GM21381 (cell line): ENCODE data around the gene UST.
"Not testable (repeated sequence)": the region's sequence is repeated elsewhere in the genome, so short reads cannot be mapped to it uniquely, and the experiment has no call there.

Source experiments
- ATAC-seq: cut with Tn5 transposase; IDR thresholded peaks from one replicate; pipeline ENCODE4 v1.9.1; 2021; ENCODE audit warnings: mild to moderate bottlenecking, moderate library complexity; ENCODE audit not compliant: unreplicated experiment

The UST gene

DNA sequence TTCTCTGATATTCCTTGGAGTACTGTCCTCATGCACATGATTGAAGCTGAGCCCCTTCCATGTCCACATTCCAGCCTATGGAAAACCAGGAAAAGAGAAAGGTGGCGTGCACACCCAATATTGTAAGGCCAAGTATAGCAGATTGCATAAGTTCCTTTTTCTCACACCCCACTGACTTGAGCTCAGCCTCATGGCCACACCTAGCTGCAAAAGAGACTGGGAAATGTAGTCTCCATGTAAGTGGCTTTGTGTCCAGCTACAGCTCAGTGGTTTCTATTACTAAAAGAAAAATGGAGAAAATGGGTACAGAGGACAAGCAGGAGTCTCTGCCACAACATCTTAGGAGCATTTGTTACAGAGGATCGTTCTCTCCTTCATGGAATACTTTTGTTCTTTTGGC, 10.8 kb upstream of the UST start:
- no peak for ATAC-seq

- ATAC-seq = no peak
Measured at GRCh38 chr6:148736774-148737412, 9.9 kb upstream of the UST start.

DNA sequence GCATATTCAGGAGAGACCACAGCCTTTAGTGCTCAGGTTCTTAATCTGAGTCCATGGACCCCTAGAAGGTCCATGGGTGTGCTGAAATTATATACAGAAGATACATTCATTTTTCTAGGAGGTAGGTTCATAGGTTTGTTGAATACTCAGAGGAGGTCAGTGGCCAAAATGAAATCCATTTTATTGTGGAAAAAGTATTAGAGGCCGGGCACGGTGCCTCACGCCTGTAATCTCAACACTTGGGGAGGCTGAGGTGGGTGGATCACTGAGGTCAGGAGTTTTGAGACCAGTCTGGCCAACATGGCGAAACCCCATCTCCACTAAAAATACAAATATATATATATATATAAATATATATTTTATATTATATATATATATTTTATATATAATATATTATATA, 9.0 kb upstream of the UST start:
- ATAC-seq = no peak

GRCh38 chr6:148738946-148739821, 7.6 kb upstream of the UST start:
- no peak for ATAC-seq

DNA sequence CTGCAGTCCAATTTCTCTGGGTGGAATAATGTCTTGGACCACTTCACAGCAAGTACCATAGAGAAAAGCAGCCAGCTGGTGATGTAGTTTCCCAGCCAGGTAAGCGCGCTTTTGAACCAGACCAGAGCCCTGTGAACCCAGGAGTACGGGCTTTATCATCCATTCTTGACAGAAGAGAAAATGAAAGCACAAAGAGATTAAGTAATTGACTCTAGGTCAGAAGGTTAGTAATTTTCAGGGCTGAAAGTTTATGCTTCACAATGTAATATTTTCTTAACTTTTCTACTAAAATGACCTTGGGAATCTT, 7.1 kb upstream of the UST start:
- ATAC-seq = no peak

DNA sequence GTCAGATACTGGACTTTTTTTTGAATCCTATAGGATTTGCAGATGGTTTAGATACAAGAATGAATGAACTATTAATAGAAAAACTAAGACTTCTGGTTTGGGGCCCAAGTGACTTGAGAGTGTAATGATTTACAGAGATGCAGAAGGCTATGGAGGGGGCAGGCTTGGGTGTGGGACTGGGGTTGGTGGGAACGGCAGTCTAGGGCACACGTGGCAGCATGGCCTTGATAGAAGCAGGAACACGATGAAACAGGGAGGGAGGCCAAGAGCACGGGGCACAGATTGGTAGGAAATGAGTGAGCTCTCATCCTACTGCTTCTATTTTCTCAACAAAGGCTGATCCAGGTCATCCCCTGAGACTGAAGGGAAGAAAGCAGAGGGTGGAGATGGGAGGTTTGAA, 3.4 kb upstream of the UST start:
- ATAC-seq = no peak

- ATAC-seq = no peak
Measured at GRCh38 chr6:148745926-148746325, 904 bp upstream of the UST start.

DNA sequence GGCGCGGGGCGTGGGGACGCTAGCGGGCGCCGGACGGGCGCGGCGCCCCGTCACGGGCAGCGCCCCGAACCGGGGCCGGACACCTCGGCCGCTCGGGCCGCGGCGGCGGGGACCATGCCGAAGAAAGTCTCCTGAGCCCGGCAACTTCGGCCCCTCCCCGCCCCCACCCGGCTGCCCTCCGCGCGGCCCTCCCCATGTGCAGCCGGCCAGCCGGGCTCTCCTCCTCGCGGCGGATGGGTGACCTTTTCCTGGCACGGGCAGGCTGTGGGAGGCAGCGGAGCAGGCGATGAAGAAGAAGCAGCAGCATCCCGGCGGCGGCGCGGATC, 278 bp downstream of the UST start:
- ATAC-seq = no peak

DNA sequence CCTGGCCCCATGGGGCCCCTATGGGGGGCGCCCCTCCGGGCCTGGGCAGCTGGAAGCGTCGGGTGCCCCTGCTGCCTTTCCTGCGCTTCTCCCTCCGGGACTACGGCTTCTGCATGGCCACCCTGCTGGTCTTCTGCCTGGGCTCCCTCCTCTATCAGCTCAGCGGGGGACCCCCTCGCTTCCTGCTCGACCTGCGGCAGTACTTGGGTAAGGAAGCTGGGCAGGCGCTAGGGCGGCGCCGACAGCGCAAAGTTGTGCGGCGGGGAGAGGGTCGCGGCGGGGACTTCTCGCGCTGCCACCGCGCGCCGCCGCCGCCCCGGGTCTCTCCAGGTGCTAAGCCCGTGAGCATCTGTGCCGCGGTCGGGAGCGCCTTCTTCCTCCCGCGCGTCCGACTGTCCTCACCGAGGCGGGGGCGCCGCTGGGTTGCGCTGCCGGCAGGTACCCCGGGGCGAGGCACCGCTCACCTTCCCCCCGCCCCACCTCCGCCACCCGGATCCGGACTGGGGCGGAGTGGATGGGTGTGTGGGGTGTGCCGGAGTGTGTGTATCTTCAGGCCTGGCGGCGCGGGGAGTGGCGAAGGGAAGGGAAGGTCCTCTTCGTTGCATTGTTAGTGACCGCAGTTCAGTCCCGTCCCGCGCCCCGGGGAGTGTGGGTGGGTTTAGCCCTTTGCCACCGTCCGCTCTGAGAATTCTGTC, 788 bp downstream of the UST start:
- ATAC-seq = no peak

GRCh38 chr6:148749674-148750073, 2.8 kb downstream of the UST start:
- no peak for ATAC-seq

- no peak for ATAC-seq
Measured at GRCh38 chr6:148750838-148751792, 4.3 kb downstream of the UST start.

DNA sequence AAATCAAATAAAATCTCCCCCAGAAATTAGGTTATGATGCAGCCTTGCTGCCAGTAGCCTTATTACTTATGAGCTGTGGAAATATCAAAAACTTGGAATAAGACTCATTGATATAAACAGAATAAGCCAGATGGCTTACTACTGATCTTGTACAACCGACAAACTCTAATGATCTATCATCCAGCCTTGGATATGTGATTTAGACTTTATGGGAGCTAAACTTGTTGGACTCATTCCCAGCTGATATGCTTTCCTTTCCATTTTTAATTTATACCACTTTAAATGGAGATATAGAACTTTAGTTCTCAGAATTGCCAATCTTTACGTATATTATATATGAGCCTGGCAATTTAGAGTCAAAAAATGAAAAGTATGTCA, 5.0 kb downstream of the UST start:
- no peak for ATAC-seq

DNA sequence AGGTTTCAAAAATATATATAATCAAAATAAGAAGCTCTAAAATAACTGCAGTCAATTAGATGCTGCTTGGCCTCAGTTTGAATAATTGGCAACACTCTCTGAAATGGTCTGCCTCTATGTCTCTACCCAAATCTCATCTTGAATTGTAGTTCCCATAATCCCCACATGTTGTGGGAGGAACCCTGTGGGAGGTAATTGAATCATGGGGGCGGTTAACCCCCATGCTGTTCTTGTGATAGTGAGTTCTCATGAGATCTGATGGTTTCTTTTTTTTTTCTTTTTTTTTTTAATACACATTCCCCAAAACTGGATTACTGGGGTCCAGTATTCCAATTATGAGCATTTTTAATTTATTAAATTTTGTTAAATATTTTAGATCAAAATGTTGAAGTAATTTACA, 8.5 kb downstream of the UST start:
- not testable (repeated sequence) for ATAC-seq

DNA sequence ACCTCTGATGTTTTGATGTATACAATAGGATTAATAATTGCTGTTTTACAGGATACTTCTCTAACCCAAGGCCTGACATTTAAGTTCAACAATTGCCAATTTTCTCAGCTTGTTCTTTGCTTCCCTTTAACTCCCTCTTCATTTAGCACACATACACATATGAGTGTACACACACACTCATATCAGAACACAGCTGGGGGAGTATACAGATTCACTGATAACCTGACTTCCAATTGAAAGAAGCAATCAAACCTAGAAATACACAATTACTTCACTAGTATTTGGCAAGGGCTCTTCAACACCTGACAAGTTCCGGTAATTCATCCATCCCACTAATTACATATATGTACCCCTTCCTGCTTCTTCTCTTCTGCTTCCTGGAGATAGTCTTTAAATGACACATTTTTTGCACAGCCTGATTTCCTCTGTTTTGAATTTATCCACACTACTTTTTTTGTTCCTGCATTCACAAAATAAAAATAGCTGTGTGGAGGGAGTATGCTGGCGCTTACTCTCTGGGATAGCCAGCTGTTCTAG, 11.2 kb downstream of the UST start:
- ATAC-seq = no peak

- peak; percentile 84 for ATAC-seq
Measured at GRCh38 chr6:148758492-148758891, 11.7 kb downstream of the UST start.

DNA sequence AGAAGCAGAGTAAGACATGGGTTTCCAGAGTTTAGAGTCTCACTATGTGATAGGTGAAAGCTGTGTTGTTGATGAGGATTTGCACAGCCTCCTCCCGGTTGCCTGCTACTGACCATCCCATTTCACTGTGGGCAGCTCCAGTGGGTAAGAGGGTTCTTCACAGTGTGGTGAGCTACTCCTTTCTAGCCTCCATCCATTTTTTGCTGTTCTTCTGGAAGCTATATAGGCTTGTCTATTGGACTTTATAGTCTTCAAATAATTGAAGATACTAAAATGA, 13.4 kb downstream of the UST start:
- ATAC-seq = no peak

DNA sequence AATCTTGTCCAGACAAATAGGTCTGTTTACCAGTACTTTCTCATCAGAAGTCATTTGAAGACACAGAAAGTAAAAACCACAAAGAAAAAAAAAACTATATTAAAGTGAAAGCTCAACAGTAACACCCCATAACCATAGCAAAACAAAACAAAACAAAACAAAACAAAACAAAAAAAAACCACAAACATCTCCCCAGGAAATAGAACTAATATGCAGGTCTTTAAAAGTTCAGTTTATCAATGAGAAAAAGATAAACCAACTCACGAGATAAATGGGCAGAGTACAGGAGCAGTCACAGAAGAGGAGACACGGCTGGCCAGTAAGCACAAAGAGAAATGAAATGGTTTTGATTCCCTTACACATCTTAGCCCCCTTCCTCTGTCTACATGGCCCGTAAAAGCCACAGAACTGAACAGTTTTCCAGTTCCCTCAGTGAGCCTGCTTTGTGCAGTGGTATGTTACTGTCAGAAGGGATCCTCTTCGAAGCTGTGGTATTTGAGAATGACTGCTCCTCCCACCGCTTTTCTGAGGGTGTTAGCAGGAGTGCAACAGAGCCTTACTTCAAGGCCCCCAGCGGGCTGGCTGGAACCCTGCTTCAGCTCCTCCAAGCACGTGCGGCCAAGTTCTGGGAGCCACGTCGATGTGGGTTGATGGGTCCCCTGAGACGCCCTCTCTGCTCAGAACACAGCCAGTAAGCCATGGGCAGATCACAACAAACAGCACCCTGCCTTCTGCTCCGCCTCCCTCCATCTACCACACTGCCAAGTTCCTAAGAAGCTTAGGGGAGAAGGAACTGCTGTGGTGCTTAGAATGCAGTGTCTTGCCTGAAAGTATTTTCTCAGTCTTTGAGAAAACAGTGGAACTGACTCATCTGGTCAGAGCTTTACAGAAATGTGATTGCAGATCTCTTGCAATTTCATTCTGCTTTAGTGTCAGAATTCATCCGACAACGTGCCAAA, 14.0 kb downstream of the UST start:
- ATAC-seq = no peak

GRCh38 chr6:148761527-148762011, 14.7 kb downstream of the UST start:
- ATAC-seq = no peak

DNA sequence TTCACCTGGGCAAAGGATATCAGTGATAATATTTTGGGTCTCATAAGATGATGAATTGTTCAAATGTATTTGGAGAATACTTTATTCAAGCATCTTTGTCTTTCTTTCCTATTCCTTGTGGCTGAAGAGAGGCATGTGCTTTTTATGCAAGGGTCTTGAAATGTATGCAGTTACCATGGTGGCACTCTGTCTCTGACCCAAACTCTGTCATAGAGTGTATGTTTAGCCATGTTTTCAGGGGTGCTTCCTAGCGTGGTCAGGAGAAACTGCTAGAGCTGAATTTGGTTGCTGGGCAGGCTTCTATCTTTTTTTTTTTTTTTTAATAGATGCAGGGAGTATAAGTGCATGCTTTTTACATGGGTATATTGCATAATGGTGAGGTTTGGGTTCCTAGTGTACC, 15.4 kb downstream of the UST start:
- ATAC-seq = no peak
